Fibroblast of peridontal ligament (primary cell): ENCODE measurements around the gene TBC1D10A.

ENCODE experiments used
- DNase-seq: peaks from one replicate; pipeline ENCODE4 v3.0.0-alpha.2; 2010; ENCODE audit errors: extremely low read depth

The TBC1D10A gene

DNA sequence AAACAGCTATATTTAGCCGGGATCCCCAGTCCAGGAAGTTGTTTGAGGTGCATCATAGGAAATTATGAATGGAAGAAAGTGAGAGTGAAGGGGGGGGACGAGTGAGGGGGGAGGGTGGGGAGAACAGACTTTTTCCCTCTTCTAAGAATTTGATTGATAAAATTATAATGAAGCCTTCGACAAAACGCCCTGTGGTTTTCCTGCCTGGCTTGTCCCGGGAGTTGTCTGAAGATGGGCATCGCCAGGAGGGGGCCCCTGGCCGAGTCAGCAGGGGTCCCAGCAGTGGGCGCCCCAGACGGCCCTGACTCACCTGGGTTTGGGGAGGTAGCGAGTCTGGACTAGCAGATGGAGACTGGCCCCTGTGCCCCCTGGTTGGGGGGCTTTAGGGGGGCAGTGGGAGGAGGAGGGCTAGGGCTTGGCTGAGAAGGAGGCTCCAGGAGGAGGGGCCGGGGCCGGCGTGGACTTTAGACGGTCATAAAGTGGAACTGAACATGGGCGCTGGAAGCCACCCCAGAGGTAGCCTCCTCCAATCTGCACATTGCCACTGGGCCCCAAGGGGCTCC is 79.8 kb downstream of the TBC1D10A start:
- no peak for DNase-seq

DNA sequence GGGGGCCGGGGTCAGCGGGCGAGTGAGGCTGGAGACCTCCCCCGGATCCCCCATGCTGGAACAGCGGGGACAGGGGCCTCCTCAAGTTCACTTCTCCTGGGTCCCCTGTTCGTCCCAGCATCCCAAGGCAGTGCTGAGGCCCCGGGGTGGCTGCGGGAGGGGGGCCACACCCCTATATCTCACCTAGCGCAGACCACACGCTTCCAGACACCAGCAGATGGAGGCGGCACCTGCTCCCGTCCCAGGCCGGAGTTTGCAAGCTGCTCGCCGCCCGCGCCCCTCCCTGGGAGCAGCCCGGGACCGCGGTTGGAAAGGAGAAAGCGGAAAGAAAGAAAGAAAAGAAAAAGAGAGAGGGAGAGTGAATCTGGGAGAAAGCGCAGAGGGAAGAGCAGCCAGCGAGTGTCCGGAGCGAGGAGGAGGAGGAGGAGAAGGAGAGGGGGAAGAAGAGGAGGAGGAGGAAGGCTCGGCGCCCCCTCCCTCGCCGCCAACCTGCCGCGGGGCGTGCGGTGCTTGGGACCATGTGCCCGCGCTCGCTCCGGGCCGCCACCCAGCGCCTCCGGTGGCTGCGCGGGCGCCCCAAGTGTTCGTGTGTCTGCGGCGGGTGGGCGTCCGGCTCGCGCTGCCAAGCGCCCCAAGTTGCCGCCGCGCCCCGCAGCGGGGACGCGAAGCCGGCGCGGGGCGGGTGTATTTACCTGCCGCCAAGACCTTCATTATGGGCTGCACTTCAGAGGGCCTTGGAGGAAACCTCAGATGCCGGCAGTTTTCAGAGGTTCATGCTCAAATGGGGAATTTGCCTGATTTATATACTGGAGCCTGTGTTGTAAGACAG is 80.5 kb downstream of the TBC1D10A start, which contains the start of gene LIF:
LIF (minus strand) TSS at position 775 of the 829 bp plus-strand sequence; CDS start at position 711, 64 bp downstream.
- peak; percentile 82 for DNase-seq

DNA sequence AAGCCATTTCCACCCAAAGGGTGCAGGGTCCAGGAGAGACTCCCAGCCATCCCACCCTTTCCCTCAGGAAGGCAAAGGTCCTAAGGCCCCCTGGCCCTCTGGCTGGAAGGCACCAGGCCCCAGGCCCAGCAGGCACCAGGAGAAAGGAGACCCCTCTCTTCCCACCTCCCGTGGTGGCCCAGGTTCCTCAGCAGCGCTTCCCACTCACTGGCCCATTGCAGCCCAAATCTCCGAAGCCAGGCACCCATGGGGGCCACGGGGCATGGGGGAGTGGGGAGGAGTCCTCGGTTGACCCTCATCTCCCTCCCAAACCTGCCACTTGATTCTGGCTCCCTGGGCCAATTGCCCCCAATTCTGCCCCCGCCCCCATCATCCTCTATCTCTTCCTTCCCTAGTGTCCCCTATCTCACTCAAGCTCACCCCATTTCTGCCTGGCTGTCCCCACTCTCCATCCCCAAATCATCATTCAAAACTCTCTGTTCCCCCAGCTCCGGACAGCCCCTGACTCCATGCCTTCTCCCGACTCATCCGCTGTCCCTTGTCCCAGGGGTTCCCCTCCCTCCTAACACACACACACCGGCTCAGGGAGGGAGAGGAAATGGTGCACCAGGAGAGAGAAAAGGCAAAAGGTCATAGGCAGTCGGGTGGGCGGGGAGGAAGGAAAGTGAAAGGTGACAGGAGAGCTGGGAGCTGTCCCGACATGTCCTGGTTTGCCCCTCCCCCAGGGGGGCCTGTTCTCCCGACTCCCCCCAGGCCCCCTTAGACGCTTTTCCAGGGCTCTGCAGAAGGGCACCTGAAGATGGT is 81.4 kb downstream of the TBC1D10A start:
- DNase-seq, result no peak

DNA sequence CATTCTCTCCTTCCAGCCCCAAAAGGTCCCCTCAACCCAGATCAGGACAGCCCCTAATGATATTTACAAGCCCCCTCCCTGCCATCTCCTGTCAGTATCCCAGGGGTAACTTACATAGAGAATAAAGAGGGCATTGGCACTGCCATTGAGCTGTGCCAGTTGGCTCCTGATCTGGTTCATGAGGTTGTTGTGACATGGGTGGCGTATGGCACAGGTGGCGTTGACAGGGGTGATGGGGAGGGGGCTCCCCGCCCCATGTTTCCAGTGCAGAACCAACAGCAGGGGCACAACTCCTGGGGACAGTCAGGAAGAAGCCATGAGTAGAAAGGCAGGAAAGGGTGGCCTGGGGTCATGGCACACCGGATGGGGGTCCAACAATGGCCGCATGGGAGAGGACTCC is 82.1 kb downstream of the TBC1D10A start:
- DNase-seq, result no peak

DNA sequence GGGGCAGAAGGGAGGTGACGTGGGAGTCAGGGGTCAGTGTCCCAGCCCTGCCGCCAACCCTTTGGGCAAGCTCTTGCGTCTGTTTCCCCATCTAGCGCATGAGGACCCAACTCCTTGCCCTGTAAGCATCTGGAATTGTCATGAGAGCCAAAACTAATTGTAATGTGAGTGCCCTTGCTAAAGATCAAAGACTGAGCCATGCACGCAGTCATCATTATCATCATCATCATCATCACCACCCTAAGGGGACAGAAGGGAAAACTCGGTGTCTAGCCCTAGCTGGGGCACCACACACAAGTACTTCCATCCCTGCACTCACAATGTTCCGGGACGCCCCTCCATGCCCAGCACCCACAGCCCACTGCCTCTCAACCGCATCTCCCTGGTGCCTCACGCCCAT is 82.7 kb downstream of the TBC1D10A start:
- no peak for DNase-seq

DNA sequence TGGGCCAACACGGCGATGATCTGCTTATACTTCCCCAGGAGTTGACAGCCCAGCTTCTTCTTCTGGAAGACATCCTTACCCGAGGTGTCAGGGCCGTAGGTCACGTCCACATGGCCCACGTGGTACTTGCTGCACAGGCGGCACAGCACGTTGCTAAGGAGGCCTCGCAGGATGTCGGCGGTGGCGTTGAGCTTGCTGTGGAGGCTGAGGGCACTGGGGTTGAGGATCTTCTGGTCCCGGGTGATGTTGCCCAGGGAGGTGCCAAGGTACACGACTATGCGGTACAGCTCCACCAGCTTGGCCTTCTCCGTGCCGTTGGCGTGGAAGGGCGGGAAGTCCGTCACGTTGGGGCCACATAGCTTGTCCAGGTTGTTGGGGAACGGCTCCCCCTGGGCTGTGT is 83.1 kb downstream of the TBC1D10A start:
- no peak for DNase-seq
